Liver (tissue), 3 donors: ENCODE measurements around the gene DTX4.

Experiments
- GABPA ChIP-seq, 2 donors: IDR thresholded peaks in 1 of 2; conservative IDR thresholded peaks in 1 of 2; 2 replicates each; pipeline ENCODE4 v1.6.1; 2016; ENCODE audit warnings: antibody characterized with exemption in 2 of 2, mild to moderate bottlenecking in 1 of 2, moderate library complexity in 1 of 2
- REST ChIP-seq: IDR thresholded peaks from 2 replicates; pipeline ENCODE4 v1.6.1; 2016; ENCODE audit warnings: antibody characterized with exemption, mild to moderate bottlenecking
- RXRA ChIP-seq, 2 donors: IDR thresholded peaks; 2 replicates each; pipeline ENCODE4 v1.6.1; 2017 to 2018; ENCODE audit warnings: antibody characterized with exemption in 2 of 2, mild to moderate bottlenecking in 1 of 2
- SP1 ChIP-seq: IDR thresholded peaks from 2 replicates; pipeline ENCODE4 v1.6.1; 2018; ENCODE audit warnings: antibody characterized with exemption, mild to moderate bottlenecking
- TF ChIP-seq, protein P1 (sequence below): fragments of 150-350 bp; IDR thresholded peaks from 2 replicates; pipeline ENCODE4 v1.5.1; 2017; ENCODE audit warnings: improper control_type of control experiment, low read depth, low read length; ENCODE audit not compliant: missing input control
- TF ChIP-seq, protein P2 (sequence below): IDR thresholded peaks from 2 replicates; pipeline ENCODE4 v1.6.1; 2016; ENCODE audit warnings: antibody characterized with exemption
- donor health status: healthy.
- donor health status: healthy.

DNA sequence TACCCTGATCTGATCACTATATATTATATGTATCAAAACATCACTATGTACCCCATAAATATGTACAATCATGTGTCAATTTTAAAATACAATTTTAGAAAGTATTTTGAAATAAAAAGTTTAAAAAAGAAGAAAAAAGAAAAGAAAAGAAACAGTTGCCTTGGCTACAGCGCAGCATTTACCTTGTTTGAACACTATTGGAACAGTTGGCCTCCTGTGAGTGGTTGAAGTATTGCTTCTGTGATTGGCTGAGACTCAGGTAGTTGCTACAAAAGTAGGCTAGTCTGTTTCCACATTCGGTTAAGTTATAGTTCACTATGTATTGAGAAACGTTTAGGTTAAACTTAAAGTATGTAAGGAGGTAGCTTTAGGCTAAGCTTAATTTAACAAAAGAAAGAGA lies 7.9 kb upstream of the DTX4 start:
- TF ChIP-seq, protein P1, sequence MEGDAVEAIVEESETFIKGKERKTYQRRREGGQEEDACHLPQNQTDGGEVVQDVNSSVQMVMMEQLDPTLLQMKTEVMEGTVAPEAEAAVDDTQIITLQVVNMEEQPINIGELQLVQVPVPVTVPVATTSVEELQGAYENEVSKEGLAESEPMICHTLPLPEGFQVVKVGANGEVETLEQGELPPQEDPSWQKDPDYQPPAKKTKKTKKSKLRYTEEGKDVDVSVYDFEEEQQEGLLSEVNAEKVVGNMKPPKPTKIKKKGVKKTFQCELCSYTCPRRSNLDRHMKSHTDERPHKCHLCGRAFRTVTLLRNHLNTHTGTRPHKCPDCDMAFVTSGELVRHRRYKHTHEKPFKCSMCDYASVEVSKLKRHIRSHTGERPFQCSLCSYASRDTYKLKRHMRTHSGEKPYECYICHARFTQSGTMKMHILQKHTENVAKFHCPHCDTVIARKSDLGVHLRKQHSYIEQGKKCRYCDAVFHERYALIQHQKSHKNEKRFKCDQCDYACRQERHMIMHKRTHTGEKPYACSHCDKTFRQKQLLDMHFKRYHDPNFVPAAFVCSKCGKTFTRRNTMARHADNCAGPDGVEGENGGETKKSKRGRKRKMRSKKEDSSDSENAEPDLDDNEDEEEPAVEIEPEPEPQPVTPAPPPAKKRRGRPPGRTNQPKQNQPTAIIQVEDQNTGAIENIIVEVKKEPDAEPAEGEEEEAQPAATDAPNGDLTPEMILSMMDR: no peak
- no peak for TF ChIP-seq RXRA (IDR thresholded peaks at IDR 0.05)
- no peak for TF ChIP-seq REST
- TF ChIP-seq GABPA (IDR thresholded peaks at IDR 0.05 in 1 of 2, conservative IDR thresholded peaks at IDR 0.05 in 1 of 2): no peak
- TF ChIP-seq SP1: no peak
- TF ChIP-seq, protein P2, sequence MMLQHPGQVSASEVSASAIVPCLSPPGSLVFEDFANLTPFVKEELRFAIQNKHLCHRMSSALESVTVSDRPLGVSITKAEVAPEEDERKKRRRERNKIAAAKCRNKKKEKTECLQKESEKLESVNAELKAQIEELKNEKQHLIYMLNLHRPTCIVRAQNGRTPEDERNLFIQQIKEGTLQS: no peak
